Body of pancreas (tissue), 4 donors: ENCODE data around the gene CNTNAP2.

Experiments used
- CTCF ChIP-seq, 7 experiments: fragments of 450-650 bp in 4 of 7; fragments of 200-600 bp in 3 of 7; sonication (generic) in 3 of 7; IDR thresholded peaks; one replicate each; pipeline ENCODE4 v1.5.1; 2016 to 2019; ENCODE audit warnings: antibody characterized with exemption in 7 of 7
- POLR2A ChIP-seq, 3 donors: fragments of 450-650 bp; IDR thresholded peaks; one replicate each; pipeline ENCODE4 v1.6.1; 2016; ENCODE audit warnings: antibody characterized with exemption in 3 of 3, mild to moderate bottlenecking in 2 of 3

GRCh38 chr7:147578196-147578595 lies 1461.6 kb downstream of the CNTNAP2 start:
- TF ChIP-seq CTCF (IDR thresholded peaks at IDR 0.05), result no peak
- TF ChIP-seq POLR2A (IDR thresholded peaks at IDR 0.05), result no peak
